Measurements from ENCODE around the gene RMDN3.

Gene RMDN3

GRCh38 chr15:40747685-40748631 is 7.1 kb downstream of the RMDN3 start:
- no peak for DNase-seq

GRCh38 chr15:40746916-40747418 is 8.1 kb downstream of the RMDN3 start:
- DNase-seq = no peak

- no peak for DNase-seq
Measured at GRCh38 chr15:40744815-40745152, 10.3 kb downstream of the RMDN3 start.

- DNase-seq = no peak
Measured at GRCh38 chr15:40743921-40744814, 10.9 kb downstream of the RMDN3 start.

- no peak for DNase-seq
Measured at GRCh38 chr15:40743485-40743901, 11.6 kb downstream of the RMDN3 start.

GRCh38 chr15:40739854-40740253 is 15.2 kb downstream of the RMDN3 start:
- DNase-seq = no peak

GRCh38 chr15:40739047-40739446 is 16.0 kb downstream of the RMDN3 start:
- no peak for DNase-seq

- DNase-seq = no peak
Measured at GRCh38 chr15:40737048-40737447, 18.0 kb downstream of the RMDN3 start.

GRCh38 chr15:40736575-40736974 is 18.5 kb downstream of the RMDN3 start:
- DNase-seq = no peak

- no peak for DNase-seq
Measured at GRCh38 chr15:40731034-40731433, 24.0 kb downstream of the RMDN3 start.

GRCh38 chr15:40723919-40724318 is 31.1 kb downstream of the RMDN3 start:
- DNase-seq = no peak

GRCh38 chr15:40722934-40723333 is 32.1 kb downstream of the RMDN3 start:
- DNase-seq = no peak

- no peak for DNase-seq
Measured at GRCh38 chr15:40722354-40722753, 32.7 kb downstream of the RMDN3 start.

- no peak for DNase-seq
Measured at GRCh38 chr15:40721701-40722100, 33.4 kb downstream of the RMDN3 start.

- DNase-seq = no peak
Measured at GRCh38 chr15:40716165-40716564, 38.9 kb downstream of the RMDN3 start.

GRCh38 chr15:40714144-40714543 is 40.9 kb downstream of the RMDN3 start:
- DNase-seq = no peak

GRCh38 chr15:40706121-40706520 is 48.9 kb downstream of the RMDN3 start:
- DNase-seq = no peak

- DNase-seq = no peak
Measured at GRCh38 chr15:40702077-40702476, 53.0 kb downstream of the RMDN3 start.

- no peak for DNase-seq
Measured at GRCh38 chr15:40697916-40698315, 57.1 kb downstream of the RMDN3 start.

- no peak for DNase-seq
Measured at GRCh38 chr15:40696228-40696627, 58.8 kb downstream of the RMDN3 start.

- no peak for DNase-seq
Measured at GRCh38 chr15:40695469-40695890, 59.6 kb downstream of the RMDN3 start.

- peak; percentile 87 for DNase-seq
Measured at GRCh38 chr15:40694688-40695468, 60.2 kb downstream of the RMDN3 start, which contains the start of gene RAD51. TSS of gene RAD51 (plus strand) at chr15:40695174. CDS start at chr15:40698759, 3,585 bp downstream.
